ENCODE measurements around the gene BAHCC1. TPM values are rescaled to one million over a fixed set of nuclear protein-coding genes. Genes with fewer than 3 reads are reported as not detected.

BAHCC1 gene
- total RNA-seq, 1 donor from 2014 or later = 3.4 TPM

- Mint-ChIP-seq H3K4me3 (no peak overlapping the region), H3K27ac (no peak overlapping the region), H3K27me3 (ENCODE audit: insufficient read depth, low read depth) (peaks cover 10% of the 10 kb centered on the region), H3K9me3 (no peaks in the 10 kb centered on the region), H3K36me3 (no peaks in the 10 kb centered on the region), H3K4me1 (peaks cover 47% of the 10 kb centered on the region)
- TF ChIP-seq CTCF (IDR thresholded peaks at IDR 0.05) (no peak), EZH2 (IDR thresholded peaks at IDR 0.05) (no peak), EZH2phosphoT487 (IDR thresholded peaks at IDR 0.05) (no peak)
- Histone ChIP-seq H3F3A (ENCODE audit: low read depth) (peaks cover 34% of the 10 kb centered on the region), H3K4me3 (peak overlapping the region; percentile 51), H3K27me3 (peaks cover 52% of the 10 kb centered on the region), H3K9ac (no peak overlapping the region), H2AFZ (replicated peaks) (no peak overlapping the region), H3K36me3 (no peaks in the 10 kb centered on the region), H3K27ac (no peak overlapping the region), H3K79me2 (ENCODE audit: low read depth) (no peaks in the 10 kb centered on the region), H3K9me3 (ENCODE audit: low read depth) (no peaks in the 10 kb centered on the region), H3K4me2 (peak overlapping the region; percentile 81), H3K4me1 (peaks cover 30% of the 10 kb centered on the region), H4K20me1 (ENCODE audit: low read depth) (no peaks in the 10 kb centered on the region)
- DNase-seq (ENCODE audit: low spot score) = no peak
Measured at GRCh38 chr17:81488276-81488860, 93.1 kb downstream of the BAHCC1 start.

- Histone ChIP-seq H3K9me3 (ENCODE audit: low read depth) (no peaks in the 10 kb centered on the region), H4K20me1 (ENCODE audit: low read depth) (no peaks in the 10 kb centered on the region), H3K27me3 (peaks cover 44% of the 10 kb centered on the region), H3K4me2 (peak overlapping the region; percentile 81), H3F3A (ENCODE audit: low read depth) (peaks cover 34% of the 10 kb centered on the region), H2AFZ (replicated peaks) (no peak overlapping the region), H3K79me2 (ENCODE audit: low read depth) (no peaks in the 10 kb centered on the region), H3K9ac (no peak overlapping the region), H3K36me3 (no peaks in the 10 kb centered on the region), H3K4me3 (no peak overlapping the region), H3K4me1 (peaks cover 25% of the 10 kb centered on the region), H3K27ac (no peak overlapping the region)
- peak overlapping the region; percentile 13 for H3K27ac Mint-ChIP-seq
- peaks cover 10% of the 10 kb centered on the region for H3K27me3 Mint-ChIP-seq (ENCODE audit: insufficient read depth, low read depth)
- peak overlapping the region; percentile 79 for H3K4me3 Mint-ChIP-seq
- peaks cover 48% of the 10 kb centered on the region for H3K4me1 Mint-ChIP-seq
- DNase-seq (ENCODE audit: low spot score) = peak; percentile 71
- H3K9me3 Mint-ChIP-seq = no peaks in the 10 kb centered on the region
- H3K36me3 Mint-ChIP-seq = no peaks in the 10 kb centered on the region
- TF ChIP-seq CTCF (IDR thresholded peaks at IDR 0.05) (no peak), EZH2 (IDR thresholded peaks at IDR 0.05) (no peak), EZH2phosphoT487 (IDR thresholded peaks at IDR 0.05) (no peak)
Measured at GRCh38 chr17:81489012-81489997, 94.0 kb downstream of the BAHCC1 start.

- no peaks in the 10 kb centered on the region for H4K20me1 ChIP-seq (ENCODE audit: low read depth)
- no peaks in the 10 kb centered on the region for H3K36me3 ChIP-seq
- Mint-ChIP-seq H3K27me3 (ENCODE audit: insufficient read depth, low read depth) (peaks cover 10% of the 10 kb centered on the region), H3K27ac (peak overlapping the region; percentile 13), H3K4me1 (peaks cover 54% of the 10 kb centered on the region), H3K9me3 (no peaks in the 10 kb centered on the region), H3K36me3 (no peaks in the 10 kb centered on the region), H3K4me3 (peak overlapping the region; percentile 79)
- DNase-seq (ENCODE audit: low spot score) = no peak
- H3K4me2 ChIP-seq = peak overlapping the region; percentile 81
- H3K27ac ChIP-seq = no peak overlapping the region
- no peak overlapping the region for H3K9ac ChIP-seq
- H3K4me1 ChIP-seq = peaks cover 25% of the 10 kb centered on the region
- H3K9me3 ChIP-seq (ENCODE audit: low read depth) = no peaks in the 10 kb centered on the region
- H3F3A ChIP-seq (ENCODE audit: low read depth) = peaks cover 34% of the 10 kb centered on the region
- H3K79me2 ChIP-seq (ENCODE audit: low read depth) = no peaks in the 10 kb centered on the region
- H3K27me3 ChIP-seq = peaks cover 44% of the 10 kb centered on the region
- H3K4me3 ChIP-seq = no peak overlapping the region
- TF ChIP-seq CTCF (IDR thresholded peaks at IDR 0.05) = no peak
- TF ChIP-seq EZH2 (IDR thresholded peaks at IDR 0.05) = no peak
- TF ChIP-seq EZH2phosphoT487 (IDR thresholded peaks at IDR 0.05) = no peak
- H2AFZ ChIP-seq (replicated peaks) = no peak overlapping the region
Measured at GRCh38 chr17:81489998-81490992, 95.0 kb downstream of the BAHCC1 start.

Data from neural progenitor cell (in vitro differentiated cells).